Subcutaneous adipose tissue (tissue), 4 donors: Measurements from ENCODE around the gene ZNF148. TPM values are rescaled to one million over a fixed set of nuclear protein-coding genes. Genes with fewer than 3 reads are reported as not detected.

Experiments
- CTCF ChIP-seq: fragments of 450-650 bp; IDR thresholded peaks from one replicate; pipeline ENCODE4 v1.5.1; 2016; ENCODE audit warnings: low read depth, mild to moderate bottlenecking, control low read depth, antibody characterized with exemption, moderate library complexity
- total RNA-seq, 4 donors: library from RNA; depleted of rRNA; stranded (reverse); fragments of >200 nt; gene quantifications; one replicate each; pipeline ENCODE4 v1.1.0, GENCODE V29; 2016

Gene ZNF148
- total RNA-seq: 10 to 100 TPM; 22.6 to 38.2 (median 28.6) TPM

- TF ChIP-seq CTCF: no peak
Observed at GRCh38 chr3:125374996-125375941, at the start of gene ZNF148. TSS of gene ZNF148 (minus strand) at chr3:125375325. CDS start at chr3:125313640, 61,685 bp downstream.

GRCh38 chr3:125418306-125418705 is 43.2 kb upstream of the ZNF148 start:
- no peak for TF ChIP-seq CTCF

GRCh38 chr3:125416235-125416634 is 41.1 kb upstream of the ZNF148 start:
- TF ChIP-seq CTCF: no peak

GRCh38 chr3:125414669-125415068 is 39.5 kb upstream of the ZNF148 start:
- no peak for TF ChIP-seq CTCF

GRCh38 chr3:125410922-125411321 is 35.8 kb upstream of the ZNF148 start:
- TF ChIP-seq CTCF: no peak

- no peak for TF ChIP-seq CTCF
Observed at GRCh38 chr3:125406070-125406469, 30.9 kb upstream of the ZNF148 start.

GRCh38 chr3:125403789-125404188 is 28.7 kb upstream of the ZNF148 start:
- TF ChIP-seq CTCF: no peak
